Pancreas (tissue), 10 donors: ENCODE results near the gene GTF2A1. TPM values are rescaled to one million over a fixed set of nuclear protein-coding genes. Genes with fewer than 3 reads are reported as not detected.

Experiments used
- ATAC-seq, 4 donors: fragments of 200-7000 bp; cut with Tn5 transposase; one replicate each; pipeline versions ENCODE4 v1.8.0 to v1.9.1; 2020; ENCODE audit warnings: mild to moderate bottlenecking in 4 of 4, moderate library complexity in 4 of 4
- DNase-seq, 6 donors: peaks; one replicate each; pipeline ENCODE4 v3.0.0-alpha.2; 2020
- FAIRE-seq: peaks from 2 replicates; lab custom pipeline; 2012; peaks lifted over from hg19 to GRCh38; lab: Jason Lieb, UNC
- H3K27ac ChIP-seq, 4 donors: fragments of 200-600 bp; sonication (generic); 1 replicate in 3 of 4; 2 replicates in 1 of 4; pipeline versions ENCODE4 v1.5.0 to v1.8.0; 2020
- H3K27me3 ChIP-seq, 4 donors: fragments of 200-600 bp; one replicate each; pipeline ENCODE4 v1.8.0; 2021
- H3K36me3 ChIP-seq, 3 donors: fragments of 200-600 bp; sonication (generic) in 1 of 3; one replicate each; pipeline versions ENCODE4 v1.5.0 to v1.8.0; 2020 to 2021
- H3K4me1 ChIP-seq, 3 donors: fragments of 200-600 bp; one replicate each; pipeline ENCODE4 v1.8.0; 2021
- H3K4me3 ChIP-seq, 4 donors: fragments of 200-600 bp; sonication (generic) in 2 of 4; one replicate each; pipeline versions ENCODE4 v1.5.0 to v1.8.0; 2020 to 2021
- H3K9me3 ChIP-seq, 4 donors: fragments of 200-600 bp; one replicate each; pipeline ENCODE4 v1.8.0; 2021
- CTCF ChIP-seq, 4 donors: fragments of 200-600 bp; sonication (generic) in 3 of 4; IDR thresholded peaks; one replicate each; pipeline versions ENCODE4 v1.5.0 to v1.8.0; 2021; ENCODE audit warnings: antibody characterized with exemption in 4 of 4
- WGBS, 2 donors: extraction: QIAGEN DNeasy Blood & Tissue Kit; methylation state at CpG; one replicate each; pipeline ENCODE4 v1.1.7; 2013; 5-methylcytosine and 5-hydroxymethylcytosine counted together
- intact Hi-C, 3 donors: fragments of 100-400 bp; cut with DNase I; formaldehyde crosslinking; loops; one replicate each; pipeline versions ENCODE4 v1.11.1 to v1.14.2; 2022
- polyA plus RNA-seq, 2 donors: library from polyadenylated mRNA; stranded (reverse); fragments of 200-250 nt; gene quantifications; one replicate each; pipeline ENCODE4 v1.2.3, GENCODE V29; 2013
- total RNA-seq, 6 donors: library from RNA; stranded (reverse); fragmentation: NEBNext Ultra II Directional in 4 of 6; extraction: Animal tissue kit (Norgen Biotek cat#: 25700) in 4 of 6; gene quantifications; one replicate each; pipeline versions ENCODE4 v1.2.1 to v1.2.4, GENCODE V29; 2021 to 2023
- donor health status: healthy with polysubstance abuse.
- donor health status: DM: no; HTN: no; CAD: no; lungs with moderate emphysema.
- donor health status: DM: no; HTN: no; CAD: no.
- donor health status: control.
- donor health status: control.
- donor health status: Bipolar disorder and iron deficiency.
- donor health status: DM: yes; HTN: yes; CAD: no.
- donor health status: DM: no; HTN: no; CAD: no.
- donor health status: DM: no; HTN: no; CAD: no.
- donor health status: DM: yes; HTN: yes; CAD: no.

GTF2A1 gene
- total and polyA plus RNA-seq, 8 donors = 2.4 to 14.6 (median 10.5) TPM

DNA sequence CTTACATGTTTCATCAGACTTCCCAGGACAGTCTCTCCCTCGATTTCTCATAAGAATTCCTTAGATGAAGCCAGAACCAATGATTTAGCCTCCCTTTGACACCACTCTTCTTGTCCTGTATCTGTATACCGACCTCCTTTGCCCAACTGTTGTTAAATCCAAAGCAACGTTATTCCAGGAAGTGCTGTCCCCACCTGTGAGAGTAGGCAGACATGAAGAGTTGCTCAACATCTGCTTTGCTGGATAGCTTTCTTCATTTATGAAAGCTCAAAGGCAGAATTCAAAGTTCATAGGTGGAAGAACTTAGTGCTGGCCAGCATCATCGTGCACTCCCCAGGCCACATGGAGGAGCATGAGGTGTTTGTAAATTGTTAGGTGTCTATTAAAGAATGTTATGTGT lies 55.6 kb downstream of the GTF2A1 start:
- no peak for DNase-seq
- Histone ChIP-seq H3K27ac (no peak overlapping the region), H3K9me3 (no peaks in the 10 kb centered on the region), H3K4me3 (no peak overlapping the region), H3K4me1 (peaks cover 0 to 9% (median 6%) of the 10 kb centered on the region in 3 donors), H3K27me3 (no peaks in the 10 kb centered on the region), H3K36me3 (no peaks in the 10 kb centered on the region)
- WGBS, 2 donors = 65 to 66% methylated on average over 4 of the region's 4 CpGs
- intact Hi-C loops = loop anchor here in 1 of 3 donors (10.0 kb wide), 1 partner anchor 170 kb away; no protein-coding TSS in a partner anchor
- FAIRE-seq = no peak
- ATAC-seq = no peak
- no peak for TF ChIP-seq CTCF (IDR thresholded peaks at IDR 0.05)

DNA sequence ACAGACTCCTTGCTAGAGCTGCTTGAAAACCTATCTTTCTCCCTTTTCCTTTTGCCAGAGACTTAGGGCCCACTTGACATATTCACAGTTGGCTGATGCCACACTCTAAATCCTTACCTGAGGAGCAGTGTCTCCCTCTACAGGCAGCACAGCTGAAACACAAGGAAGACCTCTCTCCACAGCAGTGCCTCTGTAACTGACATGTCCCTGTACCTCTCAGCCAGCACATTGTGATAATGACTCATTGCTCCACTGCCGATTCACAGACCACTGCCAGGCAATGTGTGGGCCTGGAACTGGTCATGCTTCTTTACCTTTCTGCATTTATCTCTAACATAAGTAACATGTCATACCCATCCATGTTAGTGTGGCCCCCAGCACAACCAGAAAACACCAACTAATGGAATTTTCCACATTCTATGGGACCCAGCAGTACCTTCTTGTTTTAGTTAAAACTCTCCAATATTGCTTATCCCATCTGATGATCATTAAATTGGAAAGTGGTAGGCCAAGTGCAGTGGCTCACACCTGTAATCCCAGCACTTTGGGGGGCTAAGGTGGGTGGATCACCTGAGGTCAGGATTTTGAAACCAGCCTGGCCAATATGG lies 56.5 kb downstream of the GTF2A1 start:
- Histone ChIP-seq H3K4me1 (peaks cover 0 to 6% (median 3%) of the 10 kb centered on the region in 3 donors), H3K27me3 (no peaks in the 10 kb centered on the region), H3K4me3 (no peak overlapping the region), H3K36me3 (no peaks in the 10 kb centered on the region), H3K27ac (no peak overlapping the region), H3K9me3 (no peaks in the 10 kb centered on the region)
- ATAC-seq (peak; percentile 91 to 98 (median 96)), FAIRE-seq (no peak), DNase-seq (peak in 4 of 6 donors; percentile 37 to 77 (median 44))
- 7 to 14% methylated on average over 1 of the region's 1 CpG for WGBS, 2 donors
- TF ChIP-seq CTCF (IDR thresholded peaks at IDR 0.05) = peak in 3 of 4 donors; percentile 22 to 45 (median 43)
- intact Hi-C loops = loop anchor here in 1 of 3 donors (10.0 kb wide), 1 partner anchor 169 kb away; no protein-coding TSS in a partner anchor

DNA sequence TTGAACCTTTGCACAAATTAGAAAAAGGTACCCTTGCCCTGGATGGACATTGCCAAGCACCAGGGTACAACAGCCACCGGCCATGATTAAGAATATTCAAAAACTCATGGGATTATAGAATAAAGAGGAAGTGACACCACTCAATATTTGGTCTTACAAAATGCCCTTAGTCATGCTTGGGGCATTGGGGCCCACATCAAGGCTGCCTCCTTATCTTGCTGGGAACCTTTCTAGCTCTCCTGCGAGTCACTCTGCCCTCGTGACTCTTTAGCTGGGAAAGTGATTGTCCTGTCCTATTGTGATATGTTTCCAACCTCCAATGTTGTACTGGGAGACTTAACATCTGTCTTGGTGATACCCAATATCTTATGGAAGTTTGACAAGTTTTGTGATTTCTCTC lies 57.8 kb downstream of the GTF2A1 start:
- 56 to 59% methylated on average over 3 of the region's 3 CpGs for WGBS, 2 donors
- Histone ChIP-seq H3K4me3 (no peak overlapping the region), H3K4me1 (peaks cover 0 to 3% (median 0%) of the 10 kb centered on the region in 3 donors), H3K36me3 (no peaks in the 10 kb centered on the region), H3K27me3 (no peaks in the 10 kb centered on the region), H3K27ac (no peak overlapping the region), H3K9me3 (no peaks in the 10 kb centered on the region)
- no peak for TF ChIP-seq CTCF (IDR thresholded peaks at IDR 0.05)
- no peak for DNase-seq
- peak in 3 of 4 donors; percentile 17 to 50 (median 43) for ATAC-seq
- no peak for FAIRE-seq
- intact Hi-C loops = loop anchor here in 1 of 3 donors (10.0 kb wide), 1 partner anchor 168 kb away; no protein-coding TSS in a partner anchor

GRCh38 chr14:81161749-81162148 lies 59.0 kb downstream of the GTF2A1 start:
- no peak overlapping the region for H3K27ac ChIP-seq

More at GRCh38 chr14:81161749-81162148, 59.0 kb downstream of the GTF2A1 start:
- intact Hi-C loops = loop anchor here in 1 of 3 donors (10.0 kb wide), 1 partner anchor 167 kb away; no protein-coding TSS in a partner anchor
- ATAC-seq = no peak
- 36 to 51% methylated on average over 1 of the region's 1 CpG for WGBS, 2 donors
- H3K4me3 ChIP-seq = no peak overlapping the region
- no peaks in the 10 kb centered on the region for H3K36me3 ChIP-seq
- H3K4me1 ChIP-seq = peaks cover 0 to 3% (median 0%) of the 10 kb centered on the region in 3 donors
- H3K27me3 ChIP-seq = no peaks in the 10 kb centered on the region
- FAIRE-seq = no peak
- no peak for TF ChIP-seq CTCF (IDR thresholded peaks at IDR 0.05)
- no peak for DNase-seq
- H3K9me3 ChIP-seq = no peaks in the 10 kb centered on the region
